K562 (cell line): ENCODE measurements around the gene YBEY. TPM values are rescaled to one million over a fixed set of nuclear protein-coding genes. Genes with fewer than 3 reads are reported as not detected.

ENCODE experiments used
- ASH1L ChIP-seq: fragments of 450-650 bp; IDR thresholded peaks from 2 replicates; pipeline ENCODE4 v1.6.1; 2018; ENCODE audit warnings: borderline replicate concordance, mild to moderate bottlenecking, low read depth; ENCODE audit not compliant: partially characterized antibody
- DPF2 ChIP-seq: fragments of 450-650 bp; IDR thresholded peaks from 2 replicates; pipeline ENCODE4 v1.6.1; 2016
- ETV1 ChIP-seq: fragments of 450-650 bp; conservative IDR thresholded peaks from 2 replicates; pipeline ENCODE4 v1.6.1; 2016; ENCODE audit warnings: missing genetic modification characterization, control low read depth, low read depth, missing compliant biosample characterization
- GATAD2A ChIP-seq: fragments of 450-650 bp; IDR thresholded peaks from 2 replicates; pipeline ENCODE4 v1.6.1; 2017
- GATAD2B ChIP-seq: fragments of 450-650 bp; IDR thresholded peaks from 2 replicates; pipeline ENCODE4 v1.6.1; 2017; ENCODE audit warnings: mild to moderate bottlenecking, borderline replicate concordance
- LEF1 ChIP-seq: fragments of 450-650 bp; IDR thresholded peaks from 2 replicates; pipeline ENCODE4 v1.6.1; 2016; ENCODE audit warnings: mild to moderate bottlenecking
- MCM5 ChIP-seq: fragments of 450-650 bp; IDR thresholded peaks from 2 replicates; pipeline ENCODE4 v1.6.1; 2016; ENCODE audit warnings: low read depth
- NCOA4 ChIP-seq: fragments of 450-650 bp; IDR thresholded peaks from 2 replicates; pipeline ENCODE4 v1.6.1; 2018; ENCODE audit warnings: mild to moderate bottlenecking; ENCODE audit not compliant: partially characterized antibody
- PHB2 ChIP-seq: fragments of 450-650 bp; IDR thresholded peaks from 2 replicates; pipeline ENCODE4 v1.6.1; 2017; ENCODE audit warnings: low read depth
- POLR2G ChIP-seq: fragments of 200-400 bp; formaldehyde crosslinking; IDR thresholded peaks from 2 replicates; pipeline ENCODE4 v1.6.1; 2017; ENCODE audit warnings: low read depth, mild to moderate bottlenecking, antibody characterized with exemption, low read length, moderate library complexity
- PTRF ChIP-seq: fragments of 450-650 bp; IDR thresholded peaks from 2 replicates; pipeline ENCODE4 v1.6.1; 2016; ENCODE audit warnings: mild to moderate bottlenecking, missing genetic modification characterization, missing compliant biosample characterization
- RBM17 ChIP-seq: fragments of 200-400 bp; formaldehyde crosslinking; IDR thresholded peaks from 2 replicates; pipeline ENCODE4 v1.6.1; 2017; ENCODE audit warnings: low read depth, mild to moderate bottlenecking, low read length, borderline replicate concordance
- RBM34 ChIP-seq: fragments of 200-400 bp; formaldehyde crosslinking; IDR thresholded peaks from 2 replicates; pipeline ENCODE4 v1.6.1; 2018; ENCODE audit warnings: low read length, borderline replicate concordance; ENCODE audit not compliant: insufficient read depth
- RHOXF2B ChIP-seq: fragments of 250-450 bp; sonication (Bioruptor Pico); conservative IDR thresholded peaks from 2 replicates; pipeline ENCODE4 v1.5.1; 2021
- RNF2 ChIP-seq: sonication (generic); IDR thresholded peaks from 2 replicates; pipeline ENCODE4 v1.6.1; 2016
- TAF1 ChIP-seq: IDR thresholded peaks from 2 replicates; pipeline ENCODE4 v1.6.1; 2011; ENCODE audit warnings: mild to moderate bottlenecking, low read length, moderate library complexity; ENCODE audit not compliant: insufficient read depth, control insufficient read depth, severe bottlenecking; ENCODE audit errors: extremely low read depth
- TCFL5 ChIP-seq: fragments of 250-450 bp; sonication (Bioruptor Pico); conservative IDR thresholded peaks from 2 replicates; pipeline ENCODE4 v1.6.1; 2021; ENCODE audit warnings: mild to moderate bottlenecking, moderate library complexity, matching md5 sums
- TEAD2 ChIP-seq: fragments of 450-650 bp; IDR thresholded peaks from 2 replicates; pipeline ENCODE4 v1.6.1; 2016; ENCODE audit warnings: missing genetic modification characterization, control low read depth, missing compliant biosample characterization
- TEAD4 ChIP-seq, 2 experiments: sonication (generic) in 1 of 2; formaldehyde crosslinking in 1 of 2; IDR thresholded peaks; 2 replicates each; pipeline versions ENCODE4 v1.6.1 to v1.8.0; 2012 to 2022; ENCODE audit warnings: borderline replicate concordance in 1 of 2, inconsistent platforms in 1 of 2, low read length in 1 of 2, mild to moderate bottlenecking in 1 of 2, missing genetic modification reagents in 1 of 2
- ZBTB7A ChIP-seq: IDR thresholded peaks from 2 replicates; pipeline ENCODE4 v1.6.1; 2011; ENCODE audit warnings: low read depth, mild to moderate bottlenecking, low read length, moderate library complexity, borderline replicate concordance; ENCODE audit not compliant: control insufficient read depth
- ZNF12 ChIP-seq: sonication (generic); formaldehyde crosslinking; IDR thresholded peaks from 2 replicates; pipeline ENCODE4 v1.4.0; 2020; ENCODE audit warnings: mild to moderate bottlenecking, missing genetic modification reagents
- ZNF354B ChIP-seq: fragments of 250-450 bp; sonication (Bioruptor Pico); IDR thresholded peaks from 2 replicates; pipeline ENCODE4 v1.4.0; 2020
- ZNF408 ChIP-seq: fragments of 250-450 bp; sonication (Bioruptor Pico); IDR thresholded peaks from 2 replicates; pipeline ENCODE4 v1.4.0; 2020; ENCODE audit warnings: low read depth, mild to moderate bottlenecking, moderate library complexity
- ZNF445 ChIP-seq: fragments of 250-450 bp; sonication (Bioruptor Pico); IDR thresholded peaks from 2 replicates; pipeline ENCODE4 v1.4.0; 2020; ENCODE audit warnings: low read depth, mild to moderate bottlenecking, moderate library complexity
- ZNF780A ChIP-seq: fragments of 250-450 bp; sonication (Bioruptor Pico); IDR thresholded peaks from 2 replicates; pipeline ENCODE4 v1.5.0; 2021; ENCODE audit warnings: mild to moderate bottlenecking
- polyA plus RNA-seq, 8 experiments: library from polyadenylated mRNA; depleted of rRNA in 4 of 8; stranded (reverse) in 5 of 8; unstranded in 3 of 8; fragments of >200 nt; fragmentation: Nextera tagmentation in 2 of 8; fragmentation: Illumina TruSeq in 1 of 8; extraction: Ambion mirVana in 2 of 8; extraction: Trizol in 1 of 8; gene quantifications; 2 replicates each; pipeline versions ENCODE4 v1.2.1 to v1.2.3, GENCODE V29; 2011 to 2014; ENCODE audit warnings: inconsistent platforms in 1 of 8, missing spikeins in 1 of 8
- total RNA-seq, 7 experiments: library from RNA; depleted of rRNA in 6 of 7; stranded (reverse); fragments of >200 nt in 6 of 7; fragmentation: Illumina TruSeq in 2 of 7; extraction: Trizol in 2 of 7; gene quantifications; 2 replicates each; pipeline versions ENCODE4 v1.2.1 to v1.2.3, GENCODE V29; 2011 to 2021; ENCODE audit warnings: low replicate concordance in 1 of 7
- TF ChIP-seq, protein P1 (sequence below): fragments of 450-650 bp; IDR thresholded peaks from 2 replicates; pipeline ENCODE4 v1.7.0; 2016; ENCODE audit warnings: borderline replicate concordance

Gene YBEY
- total and polyA plus RNA-seq, 9 of the 15 experiments (the other 6 are each of a cell fraction or from before 2014, with no cell fraction given): 6.4 to 28.0 (median 12.4) TPM

DNA sequence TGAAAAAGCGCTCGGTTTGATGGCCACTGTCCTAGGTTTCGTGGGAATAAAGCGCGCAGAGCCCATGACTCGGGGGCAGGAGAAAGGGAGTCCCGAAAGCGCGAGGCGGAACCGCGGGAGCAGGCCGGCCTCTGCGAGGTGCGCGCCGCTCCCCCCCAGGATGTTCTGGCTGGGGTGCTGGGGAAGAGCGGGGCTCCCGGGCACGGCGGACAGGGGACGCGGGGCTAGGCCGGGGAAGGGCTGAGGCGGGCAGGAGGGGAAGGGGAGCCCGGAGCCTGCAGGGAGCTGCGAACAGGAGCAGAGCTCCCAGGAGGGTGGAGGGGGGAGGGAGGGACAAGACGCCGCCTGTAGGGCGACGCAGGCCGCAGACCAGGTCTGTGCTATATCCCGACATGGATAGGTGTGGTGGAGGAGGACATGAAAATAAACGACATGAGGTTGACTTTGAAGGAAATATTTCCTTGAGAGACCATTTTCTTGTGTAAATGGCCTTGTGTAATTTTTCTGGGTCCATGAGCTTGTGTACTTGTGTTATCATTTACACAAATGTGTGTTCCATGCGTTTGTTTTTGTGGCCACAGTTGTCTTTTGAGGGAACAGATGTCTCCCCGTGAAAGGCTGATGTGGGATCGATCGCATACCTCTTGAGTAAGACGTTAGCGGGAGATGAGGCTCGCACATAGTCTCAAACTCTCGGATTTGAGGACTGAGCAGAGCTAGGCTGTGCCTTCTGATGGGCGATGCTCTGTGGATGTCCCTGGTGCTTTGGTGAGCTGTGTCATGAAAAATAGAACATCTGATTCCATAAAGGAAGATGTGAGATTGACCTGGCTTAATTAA, 39.2 kb downstream of the YBEY start (continued):
- TF ChIP-seq ETV1 (tag) (no peak), RBM17 (no peak), DPF2 (peak; percentile 36), TAF1 (peak; percentile 59), ZNF445 (CRISPR knock-in tag) (no peak), LEF1 (no peak), ZNF780A (CRISPR knock-in tag) (no peak), GATAD2B (no peak), PTRF (tag) (no peak), TEAD2 (tag) (no peak), POLR2G (peak; percentile 64), RBM34 (no peak), NCOA4 (no peak), PHB2 (no peak), MCM5 (no peak), ZNF12 (CRISPR knock-in tag) (no peak), TCFL5 (CRISPR knock-in tag) (no peak), TEAD4 (IDR thresholded peaks at IDR 0.05; ENCODE audit: low read length) (no peak), TEAD4 (CRISPR knock-in tag; IDR thresholded peaks at IDR 0.05; ENCODE audit: borderline replicate concordance) (no peak), ZNF408 (CRISPR knock-in tag) (no peak), GATAD2A (no peak), ASH1L (no peak), ZNF354B (no peak), RHOXF2B (CRISPR knock-in tag) (no peak), RNF2 (0 out of 2 replicates have a peak, but pooled peaks have one; percentile 17), ZBTB7A (peak; percentile 61; the same call in 1 of the 2 replicates)
- TF ChIP-seq, protein P1, sequence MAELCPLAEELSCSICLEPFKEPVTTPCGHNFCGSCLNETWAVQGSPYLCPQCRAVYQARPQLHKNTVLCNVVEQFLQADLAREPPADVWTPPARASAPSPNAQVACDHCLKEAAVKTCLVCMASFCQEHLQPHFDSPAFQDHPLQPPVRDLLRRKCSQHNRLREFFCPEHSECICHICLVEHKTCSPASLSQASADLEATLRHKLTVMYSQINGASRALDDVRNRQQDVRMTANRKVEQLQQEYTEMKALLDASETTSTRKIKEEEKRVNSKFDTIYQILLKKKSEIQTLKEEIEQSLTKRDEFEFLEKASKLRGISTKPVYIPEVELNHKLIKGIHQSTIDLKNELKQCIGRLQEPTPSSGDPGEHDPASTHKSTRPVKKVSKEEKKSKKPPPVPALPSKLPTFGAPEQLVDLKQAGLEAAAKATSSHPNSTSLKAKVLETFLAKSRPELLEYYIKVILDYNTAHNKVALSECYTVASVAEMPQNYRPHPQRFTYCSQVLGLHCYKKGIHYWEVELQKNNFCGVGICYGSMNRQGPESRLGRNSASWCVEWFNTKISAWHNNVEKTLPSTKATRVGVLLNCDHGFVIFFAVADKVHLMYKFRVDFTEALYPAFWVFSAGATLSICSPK: no peak
